ENCODE measurements around the gene NR2F1.

GRCh38 chr5:93592883-93593282, 9.9 kb downstream of the NR2F1 start:
- TF ChIP-seq CTCF (IDR thresholded peaks at IDR 0.05) = no peak
- no peak for TF ChIP-seq POLR2A (IDR thresholded peaks at IDR 0.05)
